NCI-H2196 (cell line): Measurements from ENCODE around the gene EDRF1.
"Not testable (repeated sequence)": the region's sequence is repeated elsewhere in the genome, so short reads cannot be mapped to it uniquely, and the experiment has no call there.

Source experiments
- DNase-seq: peaks from one replicate; lab custom pipeline; 2025; ENCODE audit not compliant: unreplicated experiment; lab: John Stamatoyannopoulos, UW

The EDRF1 gene, protein sequence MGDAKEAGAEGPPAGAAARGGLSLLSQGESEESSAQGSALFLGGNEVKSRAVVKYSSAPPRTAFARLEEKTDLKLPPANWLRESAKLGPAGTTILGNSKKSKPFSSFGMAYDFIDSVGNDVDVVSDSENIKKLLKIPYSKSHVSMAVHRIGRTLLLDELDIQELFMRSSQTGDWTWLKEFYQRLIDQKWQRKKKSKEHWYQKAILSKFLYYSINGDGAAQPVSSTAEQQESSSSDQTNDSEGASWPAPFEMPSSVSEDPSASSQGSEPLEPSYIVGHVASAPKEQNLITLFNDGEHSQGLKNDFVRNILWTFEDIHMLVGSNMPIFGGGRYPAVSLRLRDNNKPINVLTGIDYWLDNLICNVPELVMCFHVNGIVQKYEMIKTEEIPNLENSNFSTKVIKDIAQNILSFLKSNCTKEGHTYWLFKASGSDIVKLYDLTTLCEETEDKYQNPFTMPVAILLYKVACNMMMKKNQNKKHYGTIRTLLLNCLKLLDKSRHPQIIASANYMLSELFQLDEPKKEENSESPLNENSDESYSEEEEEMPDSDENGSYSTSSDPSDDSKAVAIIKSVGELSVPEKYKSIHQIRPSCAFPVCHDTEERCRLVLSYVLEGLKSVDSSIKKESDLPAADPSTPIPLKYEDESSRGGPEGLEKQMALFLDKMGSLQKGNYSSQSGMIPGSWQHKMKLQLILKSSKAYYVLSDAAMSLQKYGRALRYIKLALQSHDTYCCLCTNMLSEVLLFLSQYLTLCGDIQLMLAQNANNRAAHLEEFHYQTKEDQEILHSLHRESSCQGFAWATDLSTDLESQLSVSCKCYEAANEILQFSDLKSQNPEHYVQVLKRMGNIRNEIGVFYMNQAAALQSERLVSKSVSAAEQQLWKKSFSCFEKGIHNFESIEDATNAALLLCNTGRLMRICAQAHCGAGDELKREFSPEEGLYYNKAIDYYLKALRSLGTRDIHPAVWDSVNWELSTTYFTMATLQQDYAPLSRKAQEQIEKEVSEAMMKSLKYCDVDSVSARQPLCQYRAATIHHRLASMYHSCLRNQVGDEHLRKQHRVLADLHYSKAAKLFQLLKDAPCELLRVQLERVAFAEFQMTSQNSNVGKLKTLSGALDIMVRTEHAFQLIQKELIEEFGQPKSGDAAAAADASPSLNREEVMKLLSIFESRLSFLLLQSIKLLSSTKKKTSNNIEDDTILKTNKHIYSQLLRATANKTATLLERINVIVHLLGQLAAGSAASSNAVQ

DNA sequence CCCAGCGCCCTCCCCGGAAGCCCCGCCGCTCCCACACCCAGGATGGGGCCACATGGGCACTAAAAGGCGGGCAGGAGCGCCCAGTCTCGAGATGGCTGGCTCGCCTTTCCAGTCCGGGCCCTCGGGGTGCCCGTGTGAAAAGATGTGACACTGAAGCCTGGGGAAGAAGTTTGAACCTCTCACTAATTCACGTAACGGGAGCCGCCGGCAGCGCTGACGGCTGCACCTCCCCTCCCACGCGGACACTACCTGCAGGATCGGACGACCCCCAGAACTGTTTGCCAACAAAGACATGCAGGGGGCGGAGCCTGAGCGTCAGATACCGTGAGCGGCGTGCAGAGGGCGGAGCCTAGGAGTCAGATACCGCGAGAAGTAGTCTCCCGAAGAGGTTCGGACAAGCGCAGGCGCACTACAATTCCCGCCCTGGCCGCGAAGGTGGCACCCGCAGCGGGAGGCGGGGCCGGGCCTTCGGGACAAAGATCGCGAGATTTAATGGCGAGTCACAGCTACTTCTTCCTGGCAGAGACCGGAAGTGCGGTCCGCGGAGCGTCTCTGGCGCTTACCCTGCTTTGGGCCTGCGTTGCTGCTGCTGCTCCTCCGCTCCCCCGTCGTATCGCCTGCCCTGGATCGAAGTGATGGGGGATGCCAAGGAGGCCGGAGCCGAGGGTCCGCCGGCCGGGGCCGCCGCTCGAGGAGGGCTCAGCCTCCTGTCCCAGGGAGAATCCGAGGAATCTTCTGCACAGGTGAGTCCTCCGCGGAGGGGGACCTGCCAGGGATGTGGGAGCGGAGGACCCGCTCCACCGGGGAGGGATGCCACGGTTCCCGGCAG is at the start of gene EDRF1:
Gene EDRF1 (plus strand): TSS at position 537 of the 829 bp plus-strand sequence. CDS start 99 bp downstream, at position 636.
- DNase-seq = peak; percentile 94

GRCh38 chr10:125672884-125673283 is 46.6 kb upstream of the EDRF1 start:
- no peak for DNase-seq

- no peak for DNase-seq
Measured at GRCh38 chr10:125679436-125679835, 40.1 kb upstream of the EDRF1 start.

DNA sequence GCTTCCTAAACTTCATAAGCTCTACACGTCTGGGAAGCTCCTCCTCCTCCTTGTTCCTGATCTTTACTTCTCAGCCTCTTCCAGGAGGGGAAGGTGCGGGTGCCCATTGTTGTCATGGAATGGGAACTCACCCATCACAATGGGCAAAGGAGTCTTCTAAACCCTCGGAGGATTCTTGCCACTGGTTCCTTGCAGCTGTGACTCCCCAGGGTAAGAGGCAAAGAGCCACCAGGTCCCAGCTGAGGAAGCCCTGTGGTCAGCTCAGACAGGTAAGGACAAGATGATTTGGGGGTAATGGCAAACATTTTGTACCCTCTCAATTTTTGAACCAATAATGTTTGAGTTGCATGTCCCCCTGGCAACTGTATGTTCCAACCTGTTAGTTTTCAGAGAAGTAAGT is 36.4 kb upstream of the EDRF1 start, which contains the start of gene TEX36:
Gene TEX36 (minus strand): TSS at position 101 of the 400 bp plus-strand sequence. CDS start 174 bp downstream, outside the sequence.
- no peak for DNase-seq

- no peak for DNase-seq
Measured at GRCh38 chr10:125683821-125684220, 35.7 kb upstream of the EDRF1 start.

DNA sequence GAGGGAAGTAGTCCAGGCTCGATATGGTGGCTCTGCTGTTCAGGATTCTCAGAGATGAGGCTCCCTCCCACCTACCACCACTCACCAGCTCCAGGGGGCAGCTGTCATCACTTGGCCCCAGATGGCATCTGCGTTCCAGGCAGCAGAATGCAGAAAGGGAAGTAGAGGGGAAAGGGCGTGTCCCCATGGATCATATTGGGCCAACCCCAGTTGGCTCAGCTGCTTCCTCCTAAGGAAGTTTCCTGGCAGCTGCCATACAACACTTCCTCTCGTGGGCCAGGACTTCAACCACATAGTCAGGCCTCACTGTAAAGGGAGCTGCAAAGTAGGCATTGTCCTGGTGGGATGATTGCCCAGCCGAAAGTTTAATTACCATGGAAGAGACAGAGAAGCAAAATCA is 34.9 kb upstream of the EDRF1 start:
- DNase-seq = no peak

GRCh38 chr10:125687507-125688185 is 31.9 kb upstream of the EDRF1 start:
- no peak for DNase-seq

GRCh38 chr10:125689955-125690569 is 29.4 kb upstream of the EDRF1 start:
- peak; percentile 11 for DNase-seq

- no peak for DNase-seq
Measured at GRCh38 chr10:125691160-125691981, 28.1 kb upstream of the EDRF1 start.

DNA sequence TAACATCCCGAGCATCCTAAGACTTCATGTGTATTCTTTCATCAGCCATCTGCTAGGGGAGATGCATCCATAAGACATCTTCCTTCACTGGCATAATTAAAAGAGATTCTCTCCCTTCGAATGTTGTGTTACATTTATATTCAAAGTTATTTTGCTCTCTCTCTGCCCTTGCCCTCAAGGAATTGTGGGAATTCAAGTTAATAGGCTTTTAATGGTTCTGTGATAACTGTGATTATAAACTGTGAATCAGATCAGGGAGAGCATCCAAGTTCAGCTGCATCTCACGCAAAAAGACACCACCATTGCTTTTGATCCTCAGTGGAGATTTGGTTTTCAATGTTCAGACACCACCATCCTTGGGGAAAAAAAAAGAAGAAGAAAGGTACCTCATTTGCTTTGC is 27.3 kb upstream of the EDRF1 start:
- no peak for DNase-seq

- no peak for DNase-seq
Measured at GRCh38 chr10:125692601-125693523, 26.6 kb upstream of the EDRF1 start.

DNA sequence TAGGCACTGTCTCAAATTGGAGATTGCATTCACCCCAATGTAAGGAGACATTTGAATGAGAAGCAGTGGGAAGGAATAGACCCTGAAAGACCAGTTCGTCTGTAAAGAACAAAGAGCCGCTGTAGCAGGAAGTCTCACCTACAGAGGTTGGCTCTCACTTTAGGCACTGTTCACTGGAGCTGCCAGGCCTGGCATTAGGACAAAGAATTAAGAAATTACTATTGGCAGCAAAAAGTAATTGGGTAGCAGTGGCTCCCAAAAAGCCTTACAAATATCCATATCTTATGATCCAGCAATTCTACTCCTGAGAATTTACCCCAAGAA is 26.0 kb upstream of the EDRF1 start:
- DNase-seq = no peak

- DNase-seq = no peak
Measured at GRCh38 chr10:125694883-125695282, 24.6 kb upstream of the EDRF1 start.

GRCh38 chr10:125696884-125697283 is 22.6 kb upstream of the EDRF1 start:
- DNase-seq = not testable (repeated sequence)

GRCh38 chr10:125698481-125698998 is 21.0 kb upstream of the EDRF1 start:
- no peak for DNase-seq

DNA sequence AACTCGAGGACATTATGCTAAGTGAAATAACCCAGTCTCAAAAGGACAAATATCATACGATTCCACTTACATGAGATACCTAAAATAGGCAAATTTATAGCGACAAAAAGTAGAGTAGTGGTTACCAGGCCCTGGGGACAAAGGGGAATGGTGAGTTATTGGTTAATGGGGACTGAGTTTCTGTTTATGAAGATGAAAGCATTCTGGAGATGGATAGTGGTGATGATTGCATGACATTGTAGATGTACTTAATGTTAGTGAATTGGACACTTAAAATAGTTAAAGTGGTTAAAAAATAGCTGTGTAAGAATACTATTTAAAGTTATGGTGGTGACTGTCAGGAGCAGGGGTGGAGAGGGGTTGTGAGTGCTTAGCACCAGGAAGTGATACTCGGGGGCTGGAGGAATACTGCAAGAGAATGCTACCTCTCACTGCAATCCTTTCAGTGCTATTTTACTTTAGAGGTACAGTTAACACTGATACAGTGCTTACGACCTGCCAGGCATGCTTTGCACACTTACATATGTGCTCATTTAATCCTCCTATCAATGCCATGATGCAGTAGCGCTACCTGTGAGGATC is 19.9 kb upstream of the EDRF1 start:
- DNase-seq = no peak

GRCh38 chr10:125700355-125700911 is 19.1 kb upstream of the EDRF1 start:
- no peak for DNase-seq
